GM18861 (cell line): ENCODE results near the gene NUBP2.

Experiments
- ATAC-seq: cut with Tn5 transposase; IDR thresholded peaks from one replicate; pipeline ENCODE4 v1.9.1; 2021; ENCODE audit not compliant: unreplicated experiment

NUBP2 gene

GRCh38 chr16:1782408-1783264 is at the start of gene NUBP2, which contains the start of gene SPSB3:
NUBP2 (plus strand) TSS chr16:1782960; CDS start chr16:1783021, 61 bp downstream.
SPSB3 (minus strand) TSS chr16:1782571; CDS start chr16:1781483, 1,088 bp downstream.
- peak; percentile 76 for ATAC-seq

- ATAC-seq: no peak
Measured at GRCh38 chr16:1734123-1734522, 48.6 kb upstream of the NUBP2 start.

- no peak for ATAC-seq
Measured at GRCh38 chr16:1734816-1735215, 47.9 kb upstream of the NUBP2 start.

GRCh38 chr16:1740234-1740633 is 42.5 kb upstream of the NUBP2 start:
- no peak for ATAC-seq

- ATAC-seq: no peak
Measured at GRCh38 chr16:1740781-1741490, 41.8 kb upstream of the NUBP2 start.

- ATAC-seq: no peak
Measured at GRCh38 chr16:1741553-1742165, 41.1 kb upstream of the NUBP2 start.

- ATAC-seq: no peak
Measured at GRCh38 chr16:1743376-1744337, 39.1 kb upstream of the NUBP2 start.

- no peak for ATAC-seq
Measured at GRCh38 chr16:1744338-1744840, 38.4 kb upstream of the NUBP2 start.

GRCh38 chr16:1745181-1745899 is 37.4 kb upstream of the NUBP2 start:
- no peak for ATAC-seq

GRCh38 chr16:1745900-1746692 is 36.7 kb upstream of the NUBP2 start:
- ATAC-seq: no peak

- no peak for ATAC-seq
Measured at GRCh38 chr16:1746693-1747195, 36.0 kb upstream of the NUBP2 start.

GRCh38 chr16:1747934-1748333 is 34.8 kb upstream of the NUBP2 start:
- no peak for ATAC-seq

GRCh38 chr16:1749152-1750117 is 33.3 kb upstream of the NUBP2 start:
- ATAC-seq: no peak

- no peak for ATAC-seq
Measured at GRCh38 chr16:1751946-1752345, 30.8 kb upstream of the NUBP2 start.

- ATAC-seq: no peak
Measured at GRCh38 chr16:1752853-1753252, 29.9 kb upstream of the NUBP2 start.

GRCh38 chr16:1754204-1754603 is 28.6 kb upstream of the NUBP2 start:
- ATAC-seq: no peak

GRCh38 chr16:1757714-1758461 is 24.9 kb upstream of the NUBP2 start:
- ATAC-seq: no peak
